Urothelium cell line (cell line): ENCODE results near the gene NR1D2.

Experiments
- DNase-seq: peaks from one replicate; pipeline ENCODE4 v3.0.0; 2011; ENCODE audit warnings: low spot score, mixed read lengths
- FAIRE-seq: peaks from 2 replicates; lab custom pipeline; 2011; peaks lifted over from hg19 to GRCh38; lab: Jason Lieb, UNC

The NR1D2 gene

DNA sequence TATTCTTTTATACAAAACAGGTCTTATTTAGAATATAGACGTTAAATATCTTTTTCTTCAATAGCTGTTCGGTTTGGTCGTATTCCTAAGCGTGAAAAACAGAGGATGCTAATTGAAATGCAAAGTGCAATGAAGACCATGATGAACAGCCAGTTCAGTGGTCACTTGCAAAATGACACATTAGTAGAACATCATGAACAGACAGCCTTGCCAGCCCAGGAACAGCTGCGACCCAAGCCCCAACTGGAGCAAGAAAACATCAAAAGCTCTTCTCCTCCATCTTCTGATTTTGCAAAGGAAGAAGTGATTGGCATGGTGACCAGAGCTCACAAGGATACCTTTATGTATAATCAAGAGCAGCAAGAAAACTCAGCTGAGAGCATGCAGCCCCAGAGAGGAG lies 16.8 kb downstream of the NR1D2 start:
- FAIRE-seq (no peak), DNase-seq (no peak)

GRCh38 chr3:23964537-23965235 lies 19.6 kb downstream of the NR1D2 start:
- DNase-seq (no peak), FAIRE-seq (no peak)

- no peak for DNase-seq
- no peak for FAIRE-seq
These were observed 21.2 kb downstream of the NR1D2 start for GRCh38 chr3:23966328-23966727.

- FAIRE-seq (no peak), DNase-seq (no peak)
These were observed 23.5 kb downstream of the NR1D2 start for GRCh38 chr3:23968463-23969184.

GRCh38 chr3:23969393-23969792 lies 24.3 kb downstream of the NR1D2 start:
- no peak for DNase-seq
- no peak for FAIRE-seq

- DNase-seq (no peak), FAIRE-seq (no peak)
These were observed 26.6 kb downstream of the NR1D2 start for GRCh38 chr3:23971684-23972083.

DNA sequence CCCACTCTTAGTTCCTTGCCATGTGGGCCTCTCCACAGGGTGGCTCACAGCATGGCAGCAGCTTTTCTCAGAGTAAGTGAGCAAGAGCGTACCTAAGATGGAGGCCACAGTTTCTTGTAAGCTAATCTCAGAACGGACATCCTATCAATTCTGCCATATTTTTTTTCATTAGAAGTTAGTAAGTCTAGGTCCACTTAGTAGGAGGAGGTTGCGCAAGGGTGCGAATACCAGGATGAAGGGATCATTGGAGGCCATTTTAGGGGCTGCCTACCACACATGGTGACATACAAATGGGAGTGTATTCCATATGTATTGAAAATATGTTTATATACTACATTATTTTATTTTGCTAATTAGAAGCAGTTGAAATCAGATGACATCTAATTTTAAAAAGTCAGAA lies 31.5 kb downstream of the NR1D2 start:
- FAIRE-seq = no peak
- no peak for DNase-seq

DNA sequence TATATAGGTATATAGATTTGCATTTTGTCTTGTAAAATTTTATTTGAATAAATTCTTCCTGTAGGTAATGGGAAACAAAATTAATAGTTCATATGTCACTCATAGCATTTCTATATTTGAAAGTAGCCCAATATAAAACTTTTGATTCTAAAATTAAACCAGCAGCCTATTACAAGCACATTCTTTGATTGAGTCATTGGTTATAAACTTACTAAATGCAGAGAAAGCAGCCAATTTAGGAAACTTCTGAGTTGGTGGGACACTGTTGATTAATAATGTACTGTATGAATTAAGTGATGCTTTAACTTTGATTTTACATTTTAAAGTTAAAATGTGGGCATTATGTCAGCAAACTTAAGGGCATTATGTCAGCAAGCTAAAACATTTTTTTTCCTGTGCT lies 34.5 kb downstream of the NR1D2 start:
- DNase-seq = no peak
- no peak for FAIRE-seq

DNA sequence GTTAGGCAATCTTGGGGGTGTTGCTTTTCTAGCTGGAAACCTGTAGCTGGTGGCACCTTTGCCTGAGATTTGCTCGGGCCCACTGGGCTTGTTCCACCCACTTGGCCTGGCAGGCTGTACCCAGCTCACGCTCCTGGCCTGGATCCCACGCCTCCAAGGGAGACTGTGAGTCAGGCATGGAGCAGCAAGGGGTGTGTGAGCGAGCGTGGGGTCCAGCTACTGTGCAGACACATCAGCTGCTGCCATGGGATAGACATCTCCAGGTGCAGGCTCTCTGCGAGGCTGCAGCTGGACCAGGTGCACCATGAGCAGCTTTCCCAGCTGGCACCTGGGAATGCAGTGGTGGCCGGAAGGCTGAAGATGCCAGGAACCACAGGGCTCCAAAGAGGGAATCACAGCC lies 36.0 kb downstream of the NR1D2 start:
- DNase-seq = no peak
- no peak for FAIRE-seq

GRCh38 chr3:23981955-23982354 lies 36.9 kb downstream of the NR1D2 start:
- no peak for DNase-seq
- no peak for FAIRE-seq

DNA sequence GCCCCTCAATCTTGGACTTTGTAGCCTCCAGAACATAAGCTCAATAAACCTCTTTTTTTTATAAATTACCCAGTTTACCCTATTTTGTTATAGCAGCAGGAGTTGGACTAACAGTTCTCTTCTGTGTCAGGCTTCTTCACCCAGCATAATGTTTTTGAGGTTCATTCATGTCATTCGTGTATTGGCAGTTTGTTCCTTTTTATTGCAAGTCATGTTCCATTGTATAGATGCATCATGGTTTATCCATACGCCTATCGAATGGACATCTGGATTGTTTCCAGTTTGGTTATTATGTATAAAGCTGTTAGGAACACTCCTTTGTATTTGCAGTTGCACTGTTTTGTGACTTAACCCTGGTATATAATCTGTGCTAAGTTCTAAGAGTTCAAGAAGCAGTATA lies 39.8 kb downstream of the NR1D2 start:
- DNase-seq (no peak), FAIRE-seq (no peak)

- FAIRE-seq (no peak), DNase-seq (no peak)
These were observed 40.9 kb downstream of the NR1D2 start for GRCh38 chr3:23985747-23986544.

DNA sequence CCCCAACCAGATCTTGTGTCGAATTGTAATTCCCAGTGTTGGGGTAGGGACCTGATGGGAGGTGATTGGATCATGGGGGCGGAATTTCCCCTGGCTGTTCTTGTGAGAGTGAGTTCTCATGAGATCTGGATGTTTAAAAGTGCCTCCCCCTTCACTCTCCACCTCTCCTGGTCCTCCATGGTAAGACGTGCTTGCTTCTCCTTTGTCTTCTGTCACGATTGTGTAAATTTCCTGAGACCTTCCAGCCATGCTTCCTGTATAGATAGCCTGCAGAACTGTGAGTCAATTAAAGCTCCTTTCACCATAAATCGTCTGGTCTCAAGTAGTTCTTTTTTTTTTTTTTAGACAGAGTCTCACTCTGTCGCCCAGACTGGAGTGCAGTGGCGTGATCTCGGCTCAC lies 42.3 kb downstream of the NR1D2 start:
- FAIRE-seq (no peak), DNase-seq (no peak)

GRCh38 chr3:23991306-23991682 lies 46.2 kb downstream of the NR1D2 start:
- DNase-seq = no peak
- FAIRE-seq = no peak

GRCh38 chr3:23991683-23992628 lies 46.9 kb downstream of the NR1D2 start:
- no peak for FAIRE-seq
- DNase-seq = no peak

DNA sequence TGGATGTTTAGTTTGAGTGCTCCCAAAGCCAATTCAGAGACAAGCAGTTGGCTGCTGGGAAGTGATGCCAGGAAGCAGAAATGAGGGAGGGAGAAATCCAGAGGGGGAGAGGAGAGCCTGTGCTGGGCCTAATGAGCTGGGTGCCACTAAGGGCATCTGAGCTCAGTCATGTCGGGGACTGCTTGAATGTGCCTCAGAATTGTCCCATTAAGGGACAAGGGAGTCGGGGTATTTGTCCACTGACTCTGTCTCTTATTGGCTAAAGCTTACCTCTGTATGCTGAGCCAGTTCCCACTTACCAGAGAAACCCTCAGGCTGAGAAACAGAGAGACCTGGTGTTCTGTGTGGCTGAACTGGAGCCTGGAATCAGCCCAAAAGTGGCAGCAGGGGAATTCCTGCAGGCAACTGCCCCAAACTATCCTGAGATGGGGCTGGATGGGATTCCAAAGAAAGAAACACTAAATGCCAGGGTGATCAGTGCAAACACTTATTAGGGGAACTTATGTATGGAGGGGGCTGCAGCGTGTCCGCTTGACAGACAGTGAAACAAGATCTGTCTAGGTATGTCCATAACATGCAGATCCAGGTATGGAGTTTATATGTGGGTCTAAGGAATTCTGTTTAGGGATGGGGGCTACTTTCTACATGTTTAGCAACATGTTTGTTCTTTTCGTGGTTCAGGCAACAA lies 48.6 kb downstream of the NR1D2 start:
- DNase-seq (no peak), FAIRE-seq (no peak)

- FAIRE-seq (no peak), DNase-seq (no peak)
These were observed 49.1 kb downstream of the NR1D2 start for GRCh38 chr3:23994244-23994569.

DNA sequence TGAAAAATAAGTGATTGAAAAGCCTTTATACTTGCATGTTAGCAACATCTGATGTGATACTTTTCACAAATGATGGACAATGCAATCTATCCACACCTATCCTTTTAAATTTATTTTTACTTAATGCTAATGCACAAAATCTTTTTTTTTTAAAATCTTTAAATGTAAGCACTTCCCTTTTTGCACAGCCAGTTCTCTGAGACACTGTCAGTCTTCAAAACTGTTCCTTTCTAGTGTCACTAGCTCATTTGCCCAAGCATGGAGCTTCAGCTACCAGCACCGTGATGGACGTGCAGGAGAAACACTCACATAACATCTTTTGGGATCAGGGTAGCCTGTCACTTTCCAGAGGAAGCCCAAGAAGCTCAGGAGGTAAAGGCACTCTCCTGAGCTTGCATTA lies 50.1 kb downstream of the NR1D2 start:
- DNase-seq = no peak
- no peak for FAIRE-seq

GRCh38 chr3:23996095-23996524 lies 51.0 kb downstream of the NR1D2 start:
- DNase-seq = no peak
- no peak for FAIRE-seq

DNA sequence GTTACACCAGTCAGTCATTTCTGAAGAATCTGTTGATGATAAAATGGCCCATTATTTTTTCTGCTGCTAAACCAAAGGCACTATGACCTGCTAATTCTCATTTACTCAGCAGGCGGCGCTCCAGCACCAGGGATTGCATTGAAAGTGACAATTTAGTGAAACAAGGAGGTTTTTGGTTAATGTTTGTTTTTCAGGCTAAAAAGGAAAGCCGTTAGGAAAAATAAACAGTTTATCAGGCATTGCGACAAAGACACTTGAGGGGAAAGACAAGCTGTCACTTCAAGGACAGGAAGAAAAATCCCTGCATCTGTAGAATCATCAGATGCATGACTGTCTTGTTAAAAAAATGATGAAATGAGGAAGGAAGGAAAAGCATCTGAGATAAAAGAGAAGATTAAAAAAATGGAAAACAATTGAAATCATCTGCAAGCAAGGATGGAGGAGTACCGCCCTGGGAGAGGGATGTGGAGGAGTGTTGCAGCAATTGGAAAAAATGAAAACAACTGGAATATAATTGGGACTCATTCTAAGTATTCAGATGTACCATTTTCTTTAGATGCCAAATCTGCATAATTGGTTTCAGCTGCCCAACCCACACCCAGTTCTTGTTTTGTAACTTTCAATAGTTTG lies 54.0 kb downstream of the NR1D2 start:
- peak; percentile 13 for FAIRE-seq
- DNase-seq = peak; percentile 50
